Osteocyte (in vitro differentiated cells): Measurements from ENCODE around the gene CHKA. TPM values are rescaled to one million over a fixed set of nuclear protein-coding genes. Genes with fewer than 3 reads are reported as not detected.

ENCODE experiments used
- DNase-seq: peaks from one replicate; pipeline ENCODE4 v3.0.0; 2021; ENCODE audit warnings: mixed read lengths; ENCODE audit not compliant: unreplicated experiment; ENCODE audit errors: extremely low spot score
- H3K27ac Mint-ChIP-seq: one replicate; pipeline ENCODE4 v1.8.0; 2021; ENCODE audit warnings: mild to moderate bottlenecking, mixed read lengths; ENCODE audit not compliant: unreplicated experiment
- H3K27me3 Mint-ChIP-seq: one replicate; pipeline ENCODE4 v1.8.0; 2021; ENCODE audit warnings: mixed read lengths; ENCODE audit not compliant: unreplicated experiment
- H3K36me3 Mint-ChIP-seq: one replicate; pipeline ENCODE4 v1.8.0; 2021; ENCODE audit warnings: mixed read lengths; ENCODE audit not compliant: unreplicated experiment
- H3K4me1 Mint-ChIP-seq: one replicate; pipeline ENCODE4 v1.8.0; 2021; ENCODE audit warnings: mixed read lengths; ENCODE audit not compliant: unreplicated experiment
- H3K4me3 Mint-ChIP-seq: one replicate; pipeline ENCODE4 v1.8.0; 2021; ENCODE audit warnings: mild to moderate bottlenecking, moderate library complexity, mixed read lengths; ENCODE audit not compliant: unreplicated experiment
- H3K9me3 Mint-ChIP-seq: one replicate; pipeline ENCODE4 v1.8.0; 2021; ENCODE audit warnings: mixed read lengths; ENCODE audit not compliant: unreplicated experiment
- total RNA-seq: library from RNA; stranded (reverse); gene quantifications from 2 replicates; pipeline ENCODE4 v1.2.1, GENCODE V29; 2021
- TF ChIP-seq, protein P1 (sequence below): fragments of 200-600 bp; sonication (generic); IDR thresholded peaks from 2 replicates; pipeline ENCODE4 v1.5.0; 2021; ENCODE audit warnings: antibody characterized with exemption, mild to moderate bottlenecking, moderate library complexity

The CHKA gene
- total RNA-seq, 1 donor from 2014 or later: 38.0 TPM

DNA sequence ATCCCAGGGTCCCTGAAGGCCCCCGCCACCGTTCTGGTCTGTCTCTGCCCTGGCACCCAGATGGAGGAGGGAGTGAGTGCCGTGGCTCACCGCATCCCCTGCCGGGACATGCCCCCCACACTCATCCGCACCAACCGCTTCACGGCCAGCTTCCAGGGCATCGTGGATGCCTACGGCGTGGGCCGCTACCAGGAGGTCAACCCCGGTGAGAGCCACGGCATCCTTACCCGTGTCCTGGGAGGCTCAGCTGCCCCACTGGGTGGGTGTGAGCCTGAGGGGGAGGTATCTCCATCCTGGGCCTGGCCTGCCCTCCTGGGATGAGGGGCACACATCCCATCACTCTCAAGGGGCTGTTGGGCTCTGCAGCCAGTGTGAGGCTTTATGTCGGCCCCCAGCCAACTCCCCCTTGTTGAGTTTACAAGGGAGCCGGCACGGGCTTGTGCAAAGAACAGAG, 76.3 kb downstream of the CHKA start:
- no peak for DNase-seq
- Mint-ChIP-seq H3K36me3 (no peaks in the 10 kb centered on the region), H3K4me3 (no peak overlapping the region), H3K9me3 (no peaks in the 10 kb centered on the region), H3K27ac (no peak overlapping the region), H3K4me1 (peaks cover 22% of the 10 kb centered on the region), H3K27me3 (no peaks in the 10 kb centered on the region)
- TF ChIP-seq, protein P1, sequence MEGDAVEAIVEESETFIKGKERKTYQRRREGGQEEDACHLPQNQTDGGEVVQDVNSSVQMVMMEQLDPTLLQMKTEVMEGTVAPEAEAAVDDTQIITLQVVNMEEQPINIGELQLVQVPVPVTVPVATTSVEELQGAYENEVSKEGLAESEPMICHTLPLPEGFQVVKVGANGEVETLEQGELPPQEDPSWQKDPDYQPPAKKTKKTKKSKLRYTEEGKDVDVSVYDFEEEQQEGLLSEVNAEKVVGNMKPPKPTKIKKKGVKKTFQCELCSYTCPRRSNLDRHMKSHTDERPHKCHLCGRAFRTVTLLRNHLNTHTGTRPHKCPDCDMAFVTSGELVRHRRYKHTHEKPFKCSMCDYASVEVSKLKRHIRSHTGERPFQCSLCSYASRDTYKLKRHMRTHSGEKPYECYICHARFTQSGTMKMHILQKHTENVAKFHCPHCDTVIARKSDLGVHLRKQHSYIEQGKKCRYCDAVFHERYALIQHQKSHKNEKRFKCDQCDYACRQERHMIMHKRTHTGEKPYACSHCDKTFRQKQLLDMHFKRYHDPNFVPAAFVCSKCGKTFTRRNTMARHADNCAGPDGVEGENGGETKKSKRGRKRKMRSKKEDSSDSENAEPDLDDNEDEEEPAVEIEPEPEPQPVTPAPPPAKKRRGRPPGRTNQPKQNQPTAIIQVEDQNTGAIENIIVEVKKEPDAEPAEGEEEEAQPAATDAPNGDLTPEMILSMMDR: no peak

DNA sequence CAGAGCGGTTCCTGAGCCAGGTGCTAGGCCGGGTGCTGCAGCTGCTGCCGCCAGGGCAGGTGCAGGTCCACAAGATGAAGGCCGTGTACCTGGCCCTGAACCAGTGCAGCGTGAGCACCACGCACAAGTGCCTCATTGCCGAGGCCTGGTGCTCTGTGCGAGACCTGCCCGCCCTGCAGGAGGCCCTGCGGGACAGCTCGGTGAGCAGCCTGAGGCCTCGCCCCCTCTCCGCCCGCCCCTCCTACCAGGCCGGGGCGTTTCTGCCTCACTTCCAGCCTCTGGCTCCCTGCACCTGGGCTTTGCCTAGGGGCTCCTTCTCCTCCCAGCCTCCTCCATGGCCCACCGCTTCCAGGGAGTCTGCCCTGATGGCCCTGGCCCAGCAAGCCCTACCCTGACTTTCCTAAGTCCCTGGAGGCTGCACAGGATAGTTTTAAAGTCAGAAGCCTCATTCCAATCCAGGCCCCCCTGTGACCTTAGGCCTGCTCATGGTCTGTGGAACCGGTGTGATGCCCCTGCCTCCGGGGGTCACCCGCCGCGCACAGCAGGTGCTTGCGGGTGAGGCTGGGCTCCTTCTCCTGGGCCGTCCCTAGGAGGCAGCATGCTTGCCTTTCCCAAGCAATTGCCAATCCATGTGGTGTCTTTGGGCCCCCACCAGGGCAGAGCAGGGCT, 76.9 kb downstream of the CHKA start:
- Mint-ChIP-seq H3K36me3 (no peaks in the 10 kb centered on the region), H3K27me3 (no peaks in the 10 kb centered on the region), H3K4me3 (no peak overlapping the region), H3K4me1 (peaks cover 26% of the 10 kb centered on the region), H3K9me3 (no peaks in the 10 kb centered on the region), H3K27ac (no peak overlapping the region)
- TF ChIP-seq, protein P1: no peak
- no peak for DNase-seq

GRCh38 chr11:68043349-68044144, 77.6 kb downstream of the CHKA start:
- Mint-ChIP-seq H3K27ac (no peak overlapping the region), H3K9me3 (no peaks in the 10 kb centered on the region), H3K36me3 (no peaks in the 10 kb centered on the region), H3K4me1 (peaks cover 31% of the 10 kb centered on the region), H3K4me3 (peak overlapping the region; percentile 22), H3K27me3 (no peaks in the 10 kb centered on the region)
- TF ChIP-seq, protein P1: no peak
- DNase-seq: peak; percentile 84

DNA sequence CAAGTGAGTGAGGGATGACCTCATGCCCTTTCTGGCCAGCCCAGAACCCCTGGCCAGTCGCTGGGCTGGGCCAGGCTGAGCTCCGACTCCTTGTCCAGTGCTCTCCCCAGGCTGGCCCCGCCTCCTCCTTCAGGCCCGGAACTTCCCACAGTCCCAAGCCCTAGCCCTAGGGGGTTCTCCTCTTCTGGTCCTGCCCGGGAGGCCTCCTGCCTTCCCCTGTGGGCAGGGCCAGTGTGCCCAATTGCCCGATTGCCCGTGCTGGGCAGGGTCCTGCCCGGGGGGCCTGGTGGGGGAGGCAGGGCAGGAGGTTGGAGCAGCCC, 78.2 kb downstream of the CHKA start:
- H3K27ac Mint-ChIP-seq: no peak overlapping the region
- H3K36me3 Mint-ChIP-seq: no peaks in the 10 kb centered on the region
- H3K9me3 Mint-ChIP-seq: no peaks in the 10 kb centered on the region
- TF ChIP-seq, protein P1: no peak
- DNase-seq: peak; percentile 83
- peaks cover 33% of the 10 kb centered on the region for H3K4me1 Mint-ChIP-seq
- H3K4me3 Mint-ChIP-seq: no peak overlapping the region
- no peaks in the 10 kb centered on the region for H3K27me3 Mint-ChIP-seq

- TF ChIP-seq, protein P1: no peak
- Mint-ChIP-seq H3K27ac (no peak overlapping the region), H3K36me3 (no peaks in the 10 kb centered on the region), H3K9me3 (no peaks in the 10 kb centered on the region), H3K27me3 (no peaks in the 10 kb centered on the region), H3K4me1 (peaks cover 36% of the 10 kb centered on the region), H3K4me3 (no peak overlapping the region)
- DNase-seq: peak; percentile 82
These were observed 78.8 kb downstream of the CHKA start for GRCh38 chr11:68042219-68043028.
